ENCODE results near the gene CHN1. TPM values are rescaled to one million over a fixed set of nuclear protein-coding genes. Genes with fewer than 3 reads are reported as not detected.

Gene CHN1
- polyA plus RNA-seq, 1 donor (not counting 4 experiments of a cell fraction or from before 2014, with no cell fraction given), result 2.3 TPM

DNA sequence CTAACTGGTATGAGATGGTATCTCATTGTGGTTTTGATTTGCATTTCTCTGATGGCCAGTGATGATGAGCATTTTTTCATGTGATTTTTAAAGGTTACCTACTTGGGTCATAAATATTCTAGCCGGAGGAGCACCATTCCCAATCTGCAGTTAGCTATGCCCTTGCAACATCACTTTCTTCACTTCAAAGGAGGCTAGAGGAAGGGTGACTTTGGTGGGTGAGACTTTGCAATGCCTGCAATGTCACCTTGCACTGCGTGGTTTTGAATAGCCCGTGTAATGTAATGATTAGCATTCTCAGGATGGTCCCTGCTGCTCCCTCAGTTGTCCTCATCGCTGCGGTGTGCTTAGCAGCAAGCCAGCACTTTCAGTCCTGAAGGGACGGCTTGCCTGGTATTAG is 184.8 kb downstream of the CHN1 start:
- H3K4me3 ChIP-seq (ENCODE audit: control insufficient read depth in 2 of 3, extremely low read depth in 1 of 3, insufficient read depth in 2 of 3, low read depth in 1 of 3, low read length in 3 of 3), result no peak overlapping the region
- no peaks in the 10 kb centered on the region for H3K9me1 ChIP-seq (ENCODE audit: control insufficient read depth, extremely low read depth, insufficient read depth, low read length)
- no peaks in the 10 kb centered on the region for H3K79me2 ChIP-seq (ENCODE audit: control insufficient read depth, insufficient read depth, low read length)
- no peak for TF ChIP-seq EZH2 (IDR thresholded peaks at IDR 0.05; ENCODE audit: low read length)
- TF ChIP-seq, protein P1, sequence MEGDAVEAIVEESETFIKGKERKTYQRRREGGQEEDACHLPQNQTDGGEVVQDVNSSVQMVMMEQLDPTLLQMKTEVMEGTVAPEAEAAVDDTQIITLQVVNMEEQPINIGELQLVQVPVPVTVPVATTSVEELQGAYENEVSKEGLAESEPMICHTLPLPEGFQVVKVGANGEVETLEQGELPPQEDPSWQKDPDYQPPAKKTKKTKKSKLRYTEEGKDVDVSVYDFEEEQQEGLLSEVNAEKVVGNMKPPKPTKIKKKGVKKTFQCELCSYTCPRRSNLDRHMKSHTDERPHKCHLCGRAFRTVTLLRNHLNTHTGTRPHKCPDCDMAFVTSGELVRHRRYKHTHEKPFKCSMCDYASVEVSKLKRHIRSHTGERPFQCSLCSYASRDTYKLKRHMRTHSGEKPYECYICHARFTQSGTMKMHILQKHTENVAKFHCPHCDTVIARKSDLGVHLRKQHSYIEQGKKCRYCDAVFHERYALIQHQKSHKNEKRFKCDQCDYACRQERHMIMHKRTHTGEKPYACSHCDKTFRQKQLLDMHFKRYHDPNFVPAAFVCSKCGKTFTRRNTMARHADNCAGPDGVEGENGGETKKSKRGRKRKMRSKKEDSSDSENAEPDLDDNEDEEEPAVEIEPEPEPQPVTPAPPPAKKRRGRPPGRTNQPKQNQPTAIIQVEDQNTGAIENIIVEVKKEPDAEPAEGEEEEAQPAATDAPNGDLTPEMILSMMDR (optimal IDR thresholded peaks at IDR 0.05 in 1 of 3, IDR thresholded peaks at IDR 0.05 in 1 of 3, conservative IDR thresholded peaks at IDR 0.05 in 1 of 3; ENCODE audit: extremely low read depth in 1 of 3, insufficient read depth in 2 of 3, low read length in 3 of 3), result no peak
- H2AFZ ChIP-seq (ENCODE audit: control insufficient read depth, low read length), result no peak overlapping the region
- H4K20me1 ChIP-seq (ENCODE audit: control insufficient read depth, extremely low read depth, insufficient read depth, low read length), result no peaks in the 10 kb centered on the region
- no peaks in the 10 kb centered on the region for H3K27me3 ChIP-seq (ENCODE audit: control insufficient read depth, extremely low read depth, insufficient read depth, low read length)
- no peaks in the 10 kb centered on the region for H3K4me1 ChIP-seq (ENCODE audit: control insufficient read depth, extremely low read depth, insufficient read depth, low read length)
- no peak overlapping the region for H3K4me2 ChIP-seq (ENCODE audit: control insufficient read depth, extremely low read depth, insufficient read depth, low read depth, low read length)
- H3K9ac ChIP-seq (ENCODE audit: control insufficient read depth, extremely low read depth, insufficient read depth, low read length), result no peak overlapping the region
- H3K27ac ChIP-seq (ENCODE audit: control insufficient read depth, insufficient read depth, low read length), result no peak overlapping the region
- FAIRE-seq (no peak), DNase-seq (ENCODE audit: low read depth, low spot score) (no peak)
- dilution Hi-C loops (cut with MboI; ENCODE audit: extremely low pct_ligation_motif_present, low sequenced_read_pairs), result no loop called here
- H3K36me3 ChIP-seq (ENCODE audit: control insufficient read depth in 2 of 2, extremely low read depth in 1 of 2, insufficient read depth in 2 of 2, low read length in 2 of 2), result peaks cover 0 to 1% of the 10 kb centered on the region in 2 experiments
- H3K9me3 ChIP-seq (ENCODE audit: control insufficient read depth, low read depth, low read length), result no peaks in the 10 kb centered on the region

DNA sequence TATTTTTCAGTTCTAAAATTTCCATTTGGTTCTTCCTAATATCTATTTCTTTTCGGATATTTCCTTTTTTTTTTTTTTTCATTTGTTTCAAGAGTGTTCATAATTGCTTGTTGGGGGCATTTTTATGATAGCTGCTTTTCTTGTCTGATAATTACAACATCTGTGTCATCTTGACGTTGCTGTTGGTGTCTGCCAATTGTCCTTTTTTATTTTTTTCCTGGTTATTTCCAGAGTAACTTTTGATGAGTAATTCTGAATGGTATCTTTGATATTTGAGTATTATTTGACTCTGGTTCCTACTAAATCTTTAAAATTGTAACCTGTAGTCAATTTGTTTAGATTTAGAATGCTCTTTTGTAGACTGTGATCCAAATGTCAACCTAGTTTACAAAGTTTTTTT is 189.7 kb downstream of the CHN1 start:
- no peak for TF ChIP-seq EZH2 (IDR thresholded peaks at IDR 0.05; ENCODE audit: low read length)
- TF ChIP-seq, protein P1 (optimal IDR thresholded peaks at IDR 0.05 in 1 of 3, IDR thresholded peaks at IDR 0.05 in 1 of 3, conservative IDR thresholded peaks at IDR 0.05 in 1 of 3; ENCODE audit: extremely low read depth in 1 of 3, insufficient read depth in 2 of 3, low read length in 3 of 3), result no peak
- H3K9ac ChIP-seq (ENCODE audit: control insufficient read depth, extremely low read depth, insufficient read depth, low read length), result no peak overlapping the region
- no peaks in the 10 kb centered on the region for H3K27me3 ChIP-seq (ENCODE audit: control insufficient read depth, extremely low read depth, insufficient read depth, low read length)
- H3K4me1 ChIP-seq (ENCODE audit: control insufficient read depth, extremely low read depth, insufficient read depth, low read length), result no peaks in the 10 kb centered on the region
- dilution Hi-C loops (cut with MboI; ENCODE audit: extremely low pct_ligation_motif_present, low sequenced_read_pairs), result no loop called here
- no peaks in the 10 kb centered on the region for H3K79me2 ChIP-seq (ENCODE audit: control insufficient read depth, insufficient read depth, low read length)
- no peak overlapping the region for H3K4me2 ChIP-seq (ENCODE audit: control insufficient read depth, extremely low read depth, insufficient read depth, low read depth, low read length)
- H3K36me3 ChIP-seq (ENCODE audit: control insufficient read depth in 2 of 2, extremely low read depth in 1 of 2, insufficient read depth in 2 of 2, low read length in 2 of 2), result no peaks in the 10 kb centered on the region
- no peak for DNase-seq (ENCODE audit: low read depth, low spot score)
- H3K9me3 ChIP-seq (ENCODE audit: control insufficient read depth, low read depth, low read length), result no peaks in the 10 kb centered on the region
- no peaks in the 10 kb centered on the region for H3K9me1 ChIP-seq (ENCODE audit: control insufficient read depth, extremely low read depth, insufficient read depth, low read length)
- no peak overlapping the region for H3K4me3 ChIP-seq (ENCODE audit: control insufficient read depth in 2 of 3, extremely low read depth in 1 of 3, insufficient read depth in 2 of 3, low read depth in 1 of 3, low read length in 3 of 3)
- no peaks in the 10 kb centered on the region for H4K20me1 ChIP-seq (ENCODE audit: control insufficient read depth, extremely low read depth, insufficient read depth, low read length)
- no peak overlapping the region for H3K27ac ChIP-seq (ENCODE audit: control insufficient read depth, insufficient read depth, low read length)
- no peak for FAIRE-seq
- no peak overlapping the region for H2AFZ ChIP-seq (ENCODE audit: control insufficient read depth, low read length)
